ENCODE results near the gene MCHR2. TPM values are rescaled to one million over a fixed set of nuclear protein-coding genes. Genes with fewer than 3 reads are reported as not detected.
"Not testable (repeated sequence)": the region's sequence is repeated elsewhere in the genome, so short reads cannot be mapped to it uniquely, and the experiment has no call there.

Gene MCHR2
- not detected for total RNA-seq (2021; fragmentation: NEBNext Ultra II Directional; extraction: Animal tissue kit (Norgen Biotek cat#: 25700))
- long read RNA-seq, result 0 reads

DNA sequence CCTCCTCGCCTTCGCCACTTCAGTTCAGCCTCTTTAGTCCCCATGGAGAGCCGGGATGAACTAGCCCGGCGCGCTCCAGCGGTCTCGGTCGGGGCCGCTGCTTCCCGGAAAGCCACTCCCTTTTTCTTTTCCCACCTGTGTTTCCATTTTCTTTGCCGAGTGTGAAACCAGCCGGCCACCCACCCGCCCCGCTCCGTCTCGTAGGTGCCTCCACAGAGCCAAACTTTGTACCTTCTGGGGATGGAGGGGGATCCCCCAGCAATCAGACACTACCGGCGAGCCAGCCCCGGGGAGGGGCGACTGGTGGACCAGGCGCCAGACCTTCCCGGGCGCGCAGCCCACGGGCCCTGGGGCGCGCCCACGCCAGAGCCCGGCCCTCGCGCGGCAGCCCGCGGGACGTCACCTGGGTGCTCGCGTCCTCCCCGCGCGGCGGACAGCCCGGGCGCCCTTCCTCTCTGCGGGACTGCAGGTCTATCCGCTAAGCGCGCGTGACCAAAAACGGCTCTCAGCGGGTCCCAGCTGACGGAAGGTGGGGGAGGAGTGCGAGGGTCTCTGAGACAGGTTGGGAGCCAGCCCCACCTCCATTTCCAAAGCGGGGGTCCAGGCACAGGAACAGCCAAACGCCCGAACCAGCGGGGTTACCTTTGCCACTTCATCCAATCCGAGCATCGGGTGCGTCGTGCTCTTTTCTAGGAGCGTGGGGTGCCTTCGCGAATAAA lies at the start of gene MCHR2:
TSS of gene MCHR2 (minus strand) at position 691 of the 719 bp plus-strand sequence. CDS start 38,076 bp downstream, outside the sequence.
- Mint-ChIP-seq H3K27ac (no peak within 1 kb of the TSS), H3K4me3 (peak within 1 kb of the TSS; percentile 88), H3K9me3 (no peaks in the 10 kb centered on the region), H3K36me3 (ENCODE audit: low read depth) (no peaks in the 10 kb centered on the region), H3K4me1 (ENCODE audit: low read depth) (peaks cover 33% of the 10 kb centered on the region), H3K27me3 (ENCODE audit: insufficient read depth) (peaks cover 24% of the 10 kb centered on the region; the same call in 1 of the 2 replicates)
- TF ChIP-seq, protein P1, sequence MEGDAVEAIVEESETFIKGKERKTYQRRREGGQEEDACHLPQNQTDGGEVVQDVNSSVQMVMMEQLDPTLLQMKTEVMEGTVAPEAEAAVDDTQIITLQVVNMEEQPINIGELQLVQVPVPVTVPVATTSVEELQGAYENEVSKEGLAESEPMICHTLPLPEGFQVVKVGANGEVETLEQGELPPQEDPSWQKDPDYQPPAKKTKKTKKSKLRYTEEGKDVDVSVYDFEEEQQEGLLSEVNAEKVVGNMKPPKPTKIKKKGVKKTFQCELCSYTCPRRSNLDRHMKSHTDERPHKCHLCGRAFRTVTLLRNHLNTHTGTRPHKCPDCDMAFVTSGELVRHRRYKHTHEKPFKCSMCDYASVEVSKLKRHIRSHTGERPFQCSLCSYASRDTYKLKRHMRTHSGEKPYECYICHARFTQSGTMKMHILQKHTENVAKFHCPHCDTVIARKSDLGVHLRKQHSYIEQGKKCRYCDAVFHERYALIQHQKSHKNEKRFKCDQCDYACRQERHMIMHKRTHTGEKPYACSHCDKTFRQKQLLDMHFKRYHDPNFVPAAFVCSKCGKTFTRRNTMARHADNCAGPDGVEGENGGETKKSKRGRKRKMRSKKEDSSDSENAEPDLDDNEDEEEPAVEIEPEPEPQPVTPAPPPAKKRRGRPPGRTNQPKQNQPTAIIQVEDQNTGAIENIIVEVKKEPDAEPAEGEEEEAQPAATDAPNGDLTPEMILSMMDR (IDR thresholded peaks at IDR 0.05), result no peak
- DNase-seq, result no peak

DNA sequence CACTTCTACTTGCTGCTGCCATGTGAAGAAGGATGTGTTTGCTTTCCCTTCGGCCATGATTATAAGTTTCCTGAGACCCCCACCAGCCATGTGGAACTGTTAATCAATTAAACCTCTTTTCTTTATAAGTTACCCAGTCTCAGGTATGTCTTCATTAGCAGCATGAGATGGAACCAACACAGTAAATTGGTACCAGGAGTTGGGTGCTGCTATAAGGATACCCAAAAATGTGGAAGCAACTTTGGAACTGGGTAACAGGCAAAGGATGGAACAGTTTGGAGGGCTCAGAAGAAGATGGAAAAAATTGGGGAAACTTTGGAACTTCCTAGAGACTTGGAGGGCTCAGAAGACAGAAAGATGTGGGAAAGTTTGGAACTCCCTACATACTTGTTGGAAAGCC lies 44.5 kb upstream of the MCHR2 start:
- not testable (repeated sequence) for DNase-seq

DNA sequence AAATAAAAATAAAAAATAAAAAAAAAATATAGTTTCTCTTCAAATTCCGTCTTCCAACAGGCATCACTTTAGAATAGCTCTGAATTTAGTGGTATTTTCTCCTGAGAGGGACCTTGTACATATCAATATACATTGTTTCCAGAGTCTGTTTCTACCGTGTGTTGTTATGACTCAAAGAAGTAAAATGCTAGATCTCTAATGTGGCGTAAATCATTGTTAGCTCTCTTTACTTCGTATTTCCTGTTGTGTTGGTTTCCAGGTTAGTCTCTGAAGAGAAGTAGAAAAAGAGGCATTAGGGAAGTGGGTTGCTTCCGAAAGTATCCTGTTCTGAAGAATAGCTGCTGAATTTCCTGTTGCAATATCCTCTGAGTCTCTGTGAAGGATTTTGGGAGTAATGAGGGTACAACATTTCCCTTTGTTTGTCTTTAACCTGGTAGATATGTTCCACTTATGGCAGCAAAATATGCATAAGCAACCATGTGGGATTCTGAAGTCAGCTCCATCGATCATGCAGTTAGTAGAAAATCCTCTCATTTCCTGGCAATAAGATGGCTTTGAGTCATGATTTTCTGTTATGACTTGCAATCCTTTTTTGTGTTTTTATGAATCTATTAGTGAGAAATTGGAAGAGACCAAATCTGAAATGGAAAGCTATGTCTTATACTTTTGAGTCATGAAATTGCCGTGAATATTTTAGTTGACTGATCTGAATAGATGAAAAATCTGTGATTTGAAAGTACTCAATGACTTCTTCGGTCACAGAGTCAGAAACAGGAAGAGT lies 42.0 kb upstream of the MCHR2 start:
- Mint-ChIP-seq H3K4me1 (ENCODE audit: low read depth) (peaks cover 9% of the 10 kb centered on the region), H3K4me3 (no peak overlapping the region), H3K27ac (no peak overlapping the region), H3K27me3 (ENCODE audit: insufficient read depth) (peaks cover 6% of the 10 kb centered on the region), H3K9me3 (peaks cover 11% of the 10 kb centered on the region), H3K36me3 (ENCODE audit: low read depth) (peaks cover 4% of the 10 kb centered on the region; the same call in 1 of the 2 replicates)
- TF ChIP-seq, protein P1 (IDR thresholded peaks at IDR 0.05), result no peak
- DNase-seq, result no peak

More for the DNA sequence above, 44.5 kb upstream of the MCHR2 start:
- H3K4me3 Mint-ChIP-seq; H3K27ac Mint-ChIP-seq; H3K4me1 Mint-ChIP-seq (ENCODE audit: low read depth); H3K36me3 Mint-ChIP-seq (ENCODE audit: low read depth); H3K27me3 Mint-ChIP-seq (ENCODE audit: insufficient read depth): not testable (repeated sequence)
- H3K9me3 Mint-ChIP-seq, result peaks cover 12% of the 10 kb centered on the region

GRCh38 chr6:100023798-100024197 lies 29.8 kb upstream of the MCHR2 start:
- H3K4me1 Mint-ChIP-seq (ENCODE audit: low read depth), result no peaks in the 10 kb centered on the region
- no peaks in the 10 kb centered on the region; the same call in 1 of the 2 replicates for H3K9me3 Mint-ChIP-seq
- TF ChIP-seq, protein P1 (IDR thresholded peaks at IDR 0.05), result no peak
- H3K36me3 Mint-ChIP-seq (ENCODE audit: low read depth), result no peaks in the 10 kb centered on the region
- DNase-seq, result no peak
- peaks cover 13% of the 10 kb centered on the region for H3K27me3 Mint-ChIP-seq (ENCODE audit: insufficient read depth)
- no peak overlapping the region for H3K4me3 Mint-ChIP-seq
- H3K27ac Mint-ChIP-seq, result no peak overlapping the region

DNA sequence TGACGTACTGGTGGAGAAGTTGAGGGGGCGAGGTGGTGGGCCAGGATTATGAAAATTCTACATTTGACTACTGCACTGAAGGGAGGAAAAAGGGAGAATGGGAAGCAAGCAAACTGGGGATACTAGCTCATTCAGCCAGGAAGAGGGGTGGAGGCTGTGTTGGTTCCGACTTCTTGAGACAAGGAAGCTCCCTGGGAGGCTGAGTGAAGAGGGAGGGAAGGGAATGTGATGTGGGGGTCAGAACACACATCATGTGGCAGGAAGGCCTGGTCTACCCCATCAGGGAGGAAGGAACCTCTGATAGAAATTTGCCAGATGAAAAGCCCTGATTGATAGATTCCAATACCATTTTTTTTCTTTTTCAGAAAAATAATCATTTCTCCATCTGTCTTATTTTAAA lies 28.8 kb upstream of the MCHR2 start:
- Mint-ChIP-seq H3K4me3 (no peak overlapping the region), H3K36me3 (ENCODE audit: low read depth) (no peaks in the 10 kb centered on the region), H3K9me3 (peaks cover 3% of the 10 kb centered on the region), H3K4me1 (ENCODE audit: low read depth) (no peaks in the 10 kb centered on the region), H3K27me3 (ENCODE audit: insufficient read depth) (peaks cover 20% of the 10 kb centered on the region), H3K27ac (no peak overlapping the region)
- TF ChIP-seq, protein P1 (IDR thresholded peaks at IDR 0.05), result no peak
- no peak for DNase-seq

DNA sequence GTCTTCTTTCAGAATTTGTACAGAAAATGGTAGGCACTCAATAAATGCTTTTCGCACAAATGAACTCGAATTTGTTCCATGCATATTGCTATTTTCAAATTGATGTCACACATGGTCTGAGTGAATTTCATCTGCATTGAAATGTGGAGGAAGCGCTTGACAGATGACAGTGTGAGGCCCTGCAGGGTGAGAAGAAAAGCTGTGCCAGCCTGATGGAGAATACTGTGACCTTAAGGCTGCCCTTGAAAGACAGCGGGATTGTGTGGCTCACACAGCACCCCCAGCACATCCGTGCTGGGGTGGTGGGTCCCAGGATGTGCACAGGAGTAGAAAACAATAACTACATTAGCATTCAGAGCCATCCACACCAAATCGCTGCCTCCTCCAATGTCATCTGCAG lies 14.8 kb upstream of the MCHR2 start:
- Mint-ChIP-seq H3K27ac (no peak overlapping the region), H3K27me3 (ENCODE audit: insufficient read depth) (peaks cover 29% of the 10 kb centered on the region), H3K36me3 (ENCODE audit: low read depth) (no peaks in the 10 kb centered on the region), H3K9me3 (no peaks in the 10 kb centered on the region), H3K4me1 (ENCODE audit: low read depth) (no peaks in the 10 kb centered on the region), H3K4me3 (no peak overlapping the region)
- no peak for DNase-seq
- TF ChIP-seq, protein P1 (IDR thresholded peaks at IDR 0.05), result no peak
